PFSK-1 (cell line): Measurements from ENCODE around the gene ADM2.

Experiments used
- FOXP2 ChIP-seq: optimal IDR thresholded peaks from 2 replicates; pipeline ENCODE3; 2011; ENCODE audit warnings: borderline replicate concordance, control low read depth, inconsistent platforms; ENCODE audit not compliant: insufficient read depth; ENCODE audit errors: extremely low read length, extremely low read depth
- POLR2AphosphoS5 ChIP-seq: IDR thresholded peaks from 2 replicates; pipeline ENCODE4 v1.6.1; 2012; ENCODE audit warnings: low read depth, mild to moderate bottlenecking, control low read depth, low read length, moderate library complexity
- REST ChIP-seq, 2 experiments: IDR thresholded peaks; 2 replicates each; pipeline versions ENCODE4 v1.6.1 to v1.8.0; 2011 to 2012; ENCODE audit warnings: low read depth in 2 of 2, low read length in 2 of 2, control low read depth in 1 of 2, inconsistent platforms in 1 of 2, mild to moderate bottlenecking in 1 of 2, moderate library complexity in 1 of 2; ENCODE audit not compliant: insufficient read depth in 1 of 2
- SIN3A ChIP-seq: IDR thresholded peaks from 2 replicates; pipeline ENCODE4 v1.6.1; 2012; ENCODE audit warnings: mild to moderate bottlenecking, low read length, moderate library complexity, borderline replicate concordance; ENCODE audit not compliant: insufficient read depth
- TAF1 ChIP-seq: IDR thresholded peaks from 2 replicates; pipeline ENCODE4 v1.6.1; 2012; ENCODE audit warnings: low read length, control low read depth, borderline replicate concordance; ENCODE audit not compliant: insufficient read depth

The ADM2 gene

GRCh38 chr22:50530580-50530876 is 49.2 kb downstream of the ADM2 start:
- TF ChIP-seq POLR2AphosphoS5 (no peak), FOXP2 (no peak), REST (IDR thresholded peaks at IDR 0.05; ENCODE audit: insufficient read depth in 1 of 2, low read depth in 2 of 2, low read length in 2 of 2) (no peak), SIN3A (no peak), TAF1 (no peak)

DNA sequence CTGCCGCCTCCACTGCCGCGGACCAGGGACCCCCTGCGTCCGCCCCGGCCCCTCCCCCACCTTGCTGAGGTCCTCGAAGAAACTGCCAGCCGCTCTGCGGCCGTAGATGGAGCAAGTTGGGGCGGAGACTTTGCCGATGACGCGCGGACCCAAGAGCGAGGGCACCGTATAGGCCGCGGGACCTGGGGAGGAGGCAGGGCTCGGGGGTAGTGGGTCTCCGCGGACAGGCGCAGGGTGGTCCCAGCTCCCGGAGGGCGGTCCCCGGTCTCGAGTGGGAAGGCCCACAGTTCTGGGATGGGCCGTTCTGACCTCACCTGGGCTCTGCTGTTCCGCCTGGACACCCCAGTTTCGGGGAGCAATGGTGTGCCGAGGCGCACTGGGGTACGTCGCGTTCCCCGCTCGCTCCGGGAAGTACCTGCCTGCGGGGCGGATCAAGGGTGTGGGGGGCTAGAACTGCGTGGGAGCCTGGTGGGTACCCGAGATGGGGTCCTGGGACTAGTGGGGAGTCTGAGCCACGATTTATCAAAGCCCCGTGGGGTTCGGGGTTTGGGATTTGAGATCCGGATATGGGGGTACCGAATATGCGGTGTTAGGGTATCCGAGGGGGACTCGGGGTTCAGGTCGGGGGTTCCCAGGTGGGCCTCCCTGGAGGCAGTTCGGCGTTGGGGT is 49.7 kb downstream of the ADM2 start:
- no peak for TF ChIP-seq FOXP2

DNA sequence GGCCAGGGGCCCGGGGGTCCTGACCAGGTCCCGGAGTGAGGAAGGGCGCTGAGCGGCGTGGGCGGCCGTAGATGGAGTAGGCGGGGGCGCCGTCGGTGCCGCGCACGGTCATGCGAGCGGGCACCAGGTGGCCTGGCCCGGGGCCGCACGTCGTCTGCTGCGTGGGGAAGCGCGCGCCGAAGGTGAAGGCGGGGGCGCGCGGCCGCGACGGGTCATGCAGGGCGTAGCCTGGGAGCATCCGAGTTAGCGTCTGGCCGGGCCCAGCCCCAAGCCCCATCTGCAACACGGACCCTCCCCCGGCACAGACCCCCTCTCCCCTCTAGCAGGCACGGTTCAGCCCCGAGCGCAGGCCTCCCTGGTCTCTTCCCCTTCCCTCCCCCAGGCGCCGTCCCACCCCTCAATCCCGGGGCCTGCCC is 50.2 kb downstream of the ADM2 start:
- no peak for TF ChIP-seq TAF1
- no peak for TF ChIP-seq SIN3A
- no peak for TF ChIP-seq REST (IDR thresholded peaks at IDR 0.05; ENCODE audit: insufficient read depth in 1 of 2, low read depth in 2 of 2, low read length in 2 of 2)
- no peak for TF ChIP-seq POLR2AphosphoS5
- no peak for TF ChIP-seq FOXP2

- TF ChIP-seq TAF1 (no peak), REST (IDR thresholded peaks at IDR 0.05; ENCODE audit: insufficient read depth in 1 of 2, low read depth in 2 of 2, low read length in 2 of 2) (no peak), POLR2AphosphoS5 (no peak), SIN3A (no peak), FOXP2 (no peak)
Measured at GRCh38 chr22:50531962-50532674, 50.8 kb downstream of the ADM2 start.

- TF ChIP-seq SIN3A (no peak), TAF1 (no peak), REST (IDR thresholded peaks at IDR 0.05; ENCODE audit: insufficient read depth in 1 of 2, low read depth in 2 of 2, low read length in 2 of 2) (no peak), POLR2AphosphoS5 (no peak), FOXP2 (no peak)
Measured at GRCh38 chr22:50532824-50533796, 51.8 kb downstream of the ADM2 start.
